Activated CD8-positive, alpha-beta T cell treated with anti-CD3 and anti-CD28 coated beads for 36 hours (primary cell): ENCODE results near the gene TIPRL. TPM values are rescaled to one million over a fixed set of nuclear protein-coding genes. Genes with fewer than 3 reads are reported as not detected.
"Not testable (repeated sequence)": the region's sequence is repeated elsewhere in the genome, so short reads cannot be mapped to it uniquely, and the experiment has no call there.

Source experiments
- ATAC-seq: fragments of 200-7000 bp; cut with Tn5 transposase; one replicate; pipeline ENCODE4 v1.10.0; 2021; ENCODE audit warnings: mild to moderate bottlenecking, moderate library complexity
- CTCF ChIA-PET: fragments of 350-600 bp; sonication (Branson Sonifier 250); formaldehyde crosslinking; loops from one replicate; lab custom pipeline; 2021; ENCODE audit warnings: antibody characterized with exemption; lab: Charles Lee
- POLR2A ChIA-PET: fragments of 350-600 bp; sonication (Branson Sonifier 250); formaldehyde crosslinking; loops from one replicate; lab custom pipeline; 2021; ENCODE audit warnings: antibody characterized with exemption; lab: Charles Lee
- DNase-seq: peaks from one replicate; pipeline ENCODE4 v3.0.0-alpha.2; 2020
- H3K27ac Mint-ChIP-seq: one replicate; pipeline ENCODE4 v1.8.0; 2021; ENCODE audit warnings: mild to moderate bottlenecking, mixed read lengths
- H3K27me3 Mint-ChIP-seq: one replicate; pipeline ENCODE4 v1.8.0; 2021; ENCODE audit warnings: mixed read lengths
- H3K36me3 Mint-ChIP-seq: one replicate; pipeline ENCODE4 v1.8.0; 2021; ENCODE audit warnings: low read depth, mixed read lengths
- H3K4me1 Mint-ChIP-seq: one replicate; pipeline ENCODE4 v1.8.0; 2021; ENCODE audit warnings: low read depth, mixed read lengths
- H3K4me3 Mint-ChIP-seq: one replicate; pipeline ENCODE4 v1.8.0; 2021; ENCODE audit warnings: mild to moderate bottlenecking, moderate library complexity, mixed read lengths
- H3K9me3 Mint-ChIP-seq: one replicate; pipeline ENCODE4 v1.8.0; 2021; ENCODE audit warnings: mixed read lengths
- CTCF ChIP-seq: fragments of 200-600 bp; IDR thresholded peaks from one replicate; pipeline ENCODE4 v1.8.0; 2022; ENCODE audit warnings: antibody characterized with exemption, mild to moderate bottlenecking
- intact Hi-C: fragments of 100-400 bp; cut with micrococcal nuclease; formaldehyde crosslinking; loops from one replicate; pipeline ENCODE4 v1.10.0; 2022
- total RNA-seq, 2 experiments: library from RNA; stranded (reverse); gene quantifications; one replicate each; pipeline ENCODE4 v1.2.3, GENCODE V29; 2021

Gene TIPRL
- total RNA-seq, 2 experiments from 2014 or later, result 52.2 to 52.5 TPM

- Mint-ChIP-seq H3K9me3 (no peaks in the 10 kb centered on the region), H3K36me3 (peaks cover 8% of the 10 kb centered on the region), H3K27ac (no peak overlapping the region), H3K4me1 (peaks cover 13% of the 10 kb centered on the region), H3K27me3 (no peaks in the 10 kb centered on the region), H3K4me3 (no peak overlapping the region)
- ChIA-PET POLR2A (interaction anchor here (0.6 to 1.0 kb wide), 2 partner anchors 9 to 38 kb away, joined by 3 to 11 read pairs; no protein-coding TSS in a partner anchor), CTCF (interaction anchor here (0.6 to 1.0 kb wide), 3 partner anchors 12 to 1406 kb away, joined by 3 to 4 read pairs (median 3); no protein-coding TSS in a partner anchor)
- DNase-seq, result peak; percentile 37
- intact Hi-C loops, result loop anchor here (5.0 kb wide), 1 partner anchor 42 kb away; no protein-coding TSS in a partner anchor
- no peak for TF ChIP-seq CTCF
- no peak for ATAC-seq
Measured at GRCh38 chr1:168180148-168180524, 1.4 kb downstream of the TIPRL start.

- H3K27ac Mint-ChIP-seq, H3K27me3 Mint-ChIP-seq, CTCF ChIA-PET, ATAC-seq, H3K9me3 Mint-ChIP-seq, H3K4me3 Mint-ChIP-seq, DNase-seq: not testable (repeated sequence)
- POLR2A ChIA-PET, result interaction anchor here (0.6 to 0.7 kb wide), 2 partner anchors 67 to 228 kb away, joined by 3 read pairs; no protein-coding TSS in a partner anchor
- intact Hi-C loops, result loop anchor here (5.0 kb wide), 1 partner anchor 41 kb away; no protein-coding TSS in a partner anchor
- H3K36me3 Mint-ChIP-seq, result peaks cover 11% of the 10 kb centered on the region
- H3K4me1 Mint-ChIP-seq, result peaks cover 14% of the 10 kb centered on the region
Measured at GRCh38 chr1:168181063-168181720, 2.4 kb downstream of the TIPRL start.

GRCh38 chr1:168187177-168187576, 8.4 kb downstream of the TIPRL start:
- POLR2A ChIA-PET, result interaction anchor here (0.6 kb wide), 1 partner anchor 48 kb away, joined by 3 read pairs; no protein-coding TSS in a partner anchor
- H3K4me1 Mint-ChIP-seq, result peaks cover 11% of the 10 kb centered on the region
- H3K4me3 Mint-ChIP-seq, result no peak overlapping the region
- ATAC-seq, result no peak
- DNase-seq, result no peak
- CTCF ChIA-PET, result interaction anchor here (1.2 kb wide), 1 partner anchor 49 kb away, joined by 4 read pairs; no protein-coding TSS in a partner anchor
- intact Hi-C loops, result no loop called here
- no peaks in the 10 kb centered on the region for H3K9me3 Mint-ChIP-seq
- H3K36me3 Mint-ChIP-seq, result peaks cover 32% of the 10 kb centered on the region
- no peak for TF ChIP-seq CTCF
- no peak overlapping the region for H3K27ac Mint-ChIP-seq
- H3K27me3 Mint-ChIP-seq, result no peaks in the 10 kb centered on the region

- ATAC-seq, result no peak
- ChIA-PET POLR2A (no interaction called here), CTCF (no interaction called here)
- Mint-ChIP-seq H3K36me3 (peaks cover 29% of the 10 kb centered on the region), H3K9me3 (no peaks in the 10 kb centered on the region), H3K4me1 (peaks cover 6% of the 10 kb centered on the region), H3K27me3 (no peaks in the 10 kb centered on the region), H3K27ac (no peak overlapping the region), H3K4me3 (no peak overlapping the region)
- intact Hi-C loops, result no loop called here
- no peak for TF ChIP-seq CTCF
- DNase-seq, result no peak
Measured at GRCh38 chr1:168190403-168190802, 11.6 kb downstream of the TIPRL start.

- H3K9me3 Mint-ChIP-seq, result no peaks in the 10 kb centered on the region
- peaks cover 37% of the 10 kb centered on the region for H3K36me3 Mint-ChIP-seq
- ATAC-seq (no peak), DNase-seq (no peak)
- no peak for TF ChIP-seq CTCF
- no peak overlapping the region for H3K27ac Mint-ChIP-seq
- no peak overlapping the region for H3K4me3 Mint-ChIP-seq
- intact Hi-C loops, result no loop called here
- POLR2A ChIA-PET, result no interaction called here
- peaks cover 9% of the 10 kb centered on the region for H3K4me1 Mint-ChIP-seq
- no peaks in the 10 kb centered on the region for H3K27me3 Mint-ChIP-seq
- CTCF ChIA-PET, result no interaction called here
Measured at GRCh38 chr1:168195199-168196135, 16.7 kb downstream of the TIPRL start.
